GM12878 (cell line): ENCODE measurements around the gene LRRC56. TPM values are rescaled to one million over a fixed set of nuclear protein-coding genes. Genes with fewer than 3 reads are reported as not detected.

Experiments used
- ATAC-seq: fragments of 200-7000 bp; cut with Tn5 transposase; 3 replicates; pipeline ENCODE4 v1.9.1; 2020; ENCODE audit warnings: mild to moderate bottlenecking, moderate library complexity
- BruUV-seq: library from RNA; stranded (reverse); fragments of 400-500 nt; replicated peaks from 2 replicates; lab custom pipeline; 2021; lab: Mats Ljungman, UMichigan
- CTCF ChIA-PET: fragments of 300-600 bp; sonication (Branson Sonifier 250); formaldehyde crosslinking; extraction: SDS; loops from one replicate; lab custom pipeline; 2021; ENCODE audit warnings: inconsistent platforms; lab: Yijun Ruan, JAX
- POLR2A ChIA-PET: fragments of 350-600 bp; formaldehyde crosslinking; extraction: SDS; loops from one replicate; lab custom pipeline; 2021; ENCODE audit warnings: inconsistent platforms; lab: Charles Lee
- RAD21 ChIA-PET: fragments of 300-600 bp; sonication (Branson Sonifier 250); formaldehyde crosslinking; loops from one replicate; lab custom pipeline; 2023; ENCODE audit warnings: antibody characterized with exemption; ENCODE audit not compliant: unreplicated experiment; lab: Charles Lee
- SMC1A ChIA-PET: fragments of 300-600 bp; sonication (Branson Sonifier 250); formaldehyde crosslinking; loops from one replicate; lab custom pipeline; 2023; ENCODE audit not compliant: unreplicated experiment, uncharacterized antibody; lab: Charles Lee
- DNase-seq: peaks from one replicate; pipeline ENCODE4 v3.0.0-alpha.2; 2011; ENCODE audit warnings: low read depth, low spot score
- FAIRE-seq: peaks from 3 replicates; lab custom pipeline; 2011; peaks lifted over from hg19 to GRCh38; lab: Jason Lieb, UNC
- H2AFZ ChIP-seq: 2 replicates; pipeline ENCODE4 v1.6.0; 2011; ENCODE audit warnings: low read depth, low read length, control low read depth; ENCODE audit not compliant: control insufficient read depth
- H3K27ac ChIP-seq: 2 replicates; pipeline ENCODE4 v1.5.1; 2011; ENCODE audit warnings: control low read depth; ENCODE audit not compliant: control insufficient read depth, insufficient read depth
- H3K27me3 ChIP-seq, 2 experiments: replicated peaks in 1 of 2; 2 replicates each; pipeline versions ENCODE4 v1.6.0 to v1.6.1; 2011; ENCODE audit warnings: low read length in 1 of 2; ENCODE audit not compliant: control insufficient read depth in 2 of 2, insufficient read depth in 2 of 2
- H3K36me3 ChIP-seq, 2 experiments: 2 replicates each; pipeline ENCODE4 v1.5.1; 2011; ENCODE audit warnings: low read length in 1 of 2; ENCODE audit not compliant: control insufficient read depth in 2 of 2, insufficient read depth in 2 of 2
- H3K4me1 ChIP-seq: 2 replicates; pipeline ENCODE4 v1.6.1; 2011; ENCODE audit warnings: mild to moderate bottlenecking, low read length, moderate library complexity, mixed read lengths; ENCODE audit not compliant: control insufficient read depth, insufficient read depth
- H3K4me2 ChIP-seq: 2 replicates; pipeline ENCODE4 v1.6.0; 2011; ENCODE audit warnings: control low read depth; ENCODE audit not compliant: control insufficient read depth, insufficient read depth
- H3K4me3 ChIP-seq: fragments of 200-600 bp; sonication (generic); 2 replicates; pipeline ENCODE4 v1.5.1; 2016
- H3K79me2 ChIP-seq: 2 replicates; pipeline ENCODE4 v1.6.0; 2011; ENCODE audit warnings: low read length; ENCODE audit not compliant: control insufficient read depth, insufficient read depth
- H3K9ac ChIP-seq: 2 replicates; pipeline ENCODE4 v1.8.0; 2011; ENCODE audit warnings: low read length, control low read depth, mixed read lengths; ENCODE audit not compliant: control insufficient read depth, insufficient read depth
- H3K9me3 ChIP-seq: replicated peaks from 3 replicates; pipeline ENCODE4 v1.5.1; 2011; ENCODE audit warnings: mild to moderate bottlenecking, low read length; ENCODE audit not compliant: control insufficient read depth, insufficient read depth
- H4K20me1 ChIP-seq: 2 replicates; pipeline ENCODE4 v1.6.0; 2011; ENCODE audit not compliant: control insufficient read depth, insufficient read depth
- E2F8 ChIP-seq: fragments of 450-650 bp; IDR thresholded peaks from 2 replicates; pipeline ENCODE4 v1.6.1; 2018; ENCODE audit warnings: mild to moderate bottlenecking, low read depth, moderate library complexity; ENCODE audit not compliant: partially characterized antibody
- KLF5 ChIP-seq: fragments of 450-650 bp; IDR thresholded peaks from 2 replicates; pipeline ENCODE4 v1.6.1; 2014; ENCODE audit warnings: mild to moderate bottlenecking; ENCODE audit not compliant: partially characterized antibody
- MTA2 ChIP-seq: fragments of 450-650 bp; IDR thresholded peaks from 2 replicates; pipeline ENCODE4 v1.6.1; 2016; ENCODE audit warnings: low read depth, mild to moderate bottlenecking, moderate library complexity
- POLR2A ChIP-seq: IDR thresholded peaks from 2 replicates; pipeline ENCODE4 v1.6.1; 2011; ENCODE audit warnings: low read depth, mild to moderate bottlenecking, low read length
- ZNF217 ChIP-seq: fragments of 450-650 bp; IDR thresholded peaks from 2 replicates; pipeline ENCODE4 v1.6.1; 2017; ENCODE audit warnings: antibody characterized with exemption, mild to moderate bottlenecking
- WGBS: methylation state at CpG from one replicate; pipeline ENCODE4 v1.1.6; 2016; ENCODE audit warnings: low lambda C conversion rate; ENCODE audit not compliant: insufficient replicate concordance, insufficient coverage; ENCODE audit errors: missing lambda C conversion rate; 5-methylcytosine and 5-hydroxymethylcytosine counted together
- in situ Hi-C: fragments of 300-500 bp; cut with MboI; formaldehyde crosslinking; loops from 9 replicates; pipeline ENCODE4 v1.14.3; 2018; ENCODE audit warnings: mixed read lengths
- intact Hi-C: fragments of 100-400 bp; cut with micrococcal nuclease; formaldehyde crosslinking; loops from one replicate; pipeline ENCODE4 v1.14.2; 2022; ENCODE audit not compliant: unreplicated experiment
- polyA plus RNA-seq, 11 experiments: library from polyadenylated mRNA; depleted of rRNA in 4 of 11; unstranded in 6 of 11; stranded (reverse) in 5 of 11; fragments of >200 nt; fragmentation: Nextera tagmentation in 4 of 11; fragmentation: Illumina TruSeq in 1 of 11; extraction: Ambion mirVana in 4 of 11; extraction: Trizol in 1 of 11; gene quantifications; 1 replicate in 1 of 11; 2 replicates in 10 of 11; pipeline versions ENCODE4 v1.2.1 to v1.2.3, GENCODE V29; 2011 to 2016; ENCODE audit warnings: inconsistent platforms in 2 of 11, missing spikeins in 2 of 11, low read depth in 1 of 11
- total RNA-seq, 4 experiments: library from RNA; depleted of rRNA in 3 of 4; stranded (reverse); fragments of >200 nt in 3 of 4; fragmentation: Illumina TruSeq in 1 of 4; extraction: Trizol in 1 of 4; gene quantifications; 2 replicates each; pipeline versions ENCODE4 v1.2.1 to v1.2.3, GENCODE V29; 2013 to 2021

Gene LRRC56
- total and polyA plus RNA-seq, 10 of the 15 experiments (the other 5 are each of a cell fraction or from before 2014, with no cell fraction given): 0.02 to 1.9 (median 0.75) TPM; not detected in 1

- no peaks in the 10 kb centered on the region for H3K27me3 ChIP-seq
- in situ Hi-C loops: no loop called here
- intact Hi-C loops: no loop called here
- no peak overlapping the region for H3K27ac ChIP-seq
- H2AFZ ChIP-seq: no peak overlapping the region
- no peak for TF ChIP-seq ZNF217
- no peak for TF ChIP-seq KLF5
- no peak for TF ChIP-seq E2F8
- TF ChIP-seq POLR2A: peak; percentile 44; the same call in 1 of the 2 replicates
- no peak for TF ChIP-seq MTA2
- 97% methylated on average over 27 of the region's 30 CpGs for WGBS
- no peak overlapping the region for H3K9ac ChIP-seq
- ChIA-PET SMC1A (no interaction called here), CTCF (no interaction called here), RAD21 (no interaction called here), POLR2A (no interaction called here)
- H3K9me3 ChIP-seq: no peaks in the 10 kb centered on the region
- FAIRE-seq (no peak), ATAC-seq (no peak), DNase-seq (no peak)
- no peaks in the 10 kb centered on the region for H3K79me2 ChIP-seq
- H3K36me3 ChIP-seq: peaks cover 17 to 52% of the 10 kb centered on the region in 2 experiments; a peak in 3 of 4 replicates
- H3K4me3 ChIP-seq: no peak overlapping the region
- no peaks in the 10 kb centered on the region; the same call in 1 of the 2 replicates for H4K20me1 ChIP-seq
- no TSS peak for BruUV-seq
- H3K4me1 ChIP-seq: no peaks in the 10 kb centered on the region
- no peak overlapping the region for H3K4me2 ChIP-seq
These were observed 60.8 kb downstream of the LRRC56 start for GRCh38 chr11:598005-598680.
